Measurements from ENCODE around the gene PRG3. TPM values are rescaled to one million over a fixed set of nuclear protein-coding genes. Genes with fewer than 3 reads are reported as not detected.

PRG3 gene
- total RNA-seq, 1 experiment from 2014 or later = not detected

DNA sequence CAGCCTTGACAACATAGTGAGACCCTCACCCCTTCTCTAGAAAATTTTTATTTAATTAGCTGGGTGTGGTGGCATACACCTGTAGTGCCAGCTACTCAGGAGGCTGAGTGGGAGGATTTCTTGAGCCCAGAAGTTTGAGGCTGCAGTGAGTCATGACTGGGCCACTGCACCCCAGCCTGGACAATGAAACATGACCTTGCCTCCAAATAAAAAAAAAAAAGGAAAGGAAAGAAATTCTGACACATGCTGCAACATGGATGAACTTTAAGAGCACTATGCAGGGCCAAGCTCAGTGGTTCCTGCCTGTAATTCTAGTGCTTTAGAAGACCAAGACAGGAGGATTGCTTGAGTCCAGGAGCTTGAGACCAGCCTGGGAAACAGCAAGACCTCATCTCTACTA is 37.2 kb upstream of the PRG3 start:
- no peak for DNase-seq (ENCODE audit: low read depth in 1 of 2, low spot score in 2 of 2)
- Histone ChIP-seq H3K36me3 (peaks cover 61% of the 10 kb centered on the region), H3K27me3 (replicated peaks) (no peaks in the 10 kb centered on the region)

DNA sequence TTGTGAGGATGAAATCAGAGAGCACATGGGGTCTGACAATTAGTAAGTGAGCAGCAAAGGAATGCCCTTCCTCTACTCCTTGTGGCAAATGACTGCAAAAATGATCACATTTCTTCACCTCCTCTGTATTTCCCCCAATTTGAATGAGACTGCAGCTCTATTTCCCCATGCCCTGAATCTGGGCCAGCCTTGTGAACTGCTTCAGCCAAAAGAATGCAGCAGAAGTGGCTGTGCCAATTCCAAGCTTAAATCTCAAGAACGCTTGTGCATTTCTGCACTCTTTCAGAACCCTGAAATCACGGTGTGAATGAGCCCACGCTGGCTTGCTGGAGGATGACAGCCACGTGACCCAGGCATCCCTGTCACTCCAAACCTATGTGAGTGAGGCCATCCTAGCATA is 36.1 kb upstream of the PRG3 start:
- DNase-seq (ENCODE audit: low read depth in 1 of 2, low spot score in 2 of 2) = no peak

More for the DNA sequence above, 37.2 kb upstream of the PRG3 start:
- no peak overlapping the region for H3K27ac ChIP-seq
- H3K4me3 ChIP-seq = no peak overlapping the region
- no peaks in the 10 kb centered on the region for H3K9me3 ChIP-seq (replicated peaks)
- H3K4me1 ChIP-seq (replicated peaks) = no peaks in the 10 kb centered on the region

DNA sequence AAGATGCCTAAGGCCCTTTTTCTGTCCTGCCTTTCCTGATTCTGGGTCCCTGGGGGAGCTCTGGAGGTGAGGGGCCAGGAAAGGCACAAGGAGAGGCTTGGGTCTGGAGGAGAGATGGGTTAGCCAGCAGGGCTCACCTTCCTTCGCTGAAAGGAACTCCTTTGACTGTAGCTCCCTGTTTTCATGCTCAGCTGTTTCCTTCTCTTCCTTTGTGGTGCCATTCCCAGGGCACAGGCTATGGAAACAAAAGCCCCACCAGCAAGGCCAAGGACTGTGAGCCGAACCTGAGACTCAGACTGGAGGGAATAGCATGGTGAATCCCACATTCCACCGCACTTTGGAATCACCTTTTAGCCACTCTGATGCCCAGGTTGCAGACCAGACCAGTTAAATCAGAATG is 35.5 kb upstream of the PRG3 start:
- Histone ChIP-seq H3K9me3 (replicated peaks) (no peaks in the 10 kb centered on the region), H3K27ac (no peak overlapping the region), H3K4me1 (replicated peaks) (no peaks in the 10 kb centered on the region), H3K27me3 (replicated peaks) (no peaks in the 10 kb centered on the region), H3K4me3 (no peak overlapping the region), H3K36me3 (peaks cover 65% of the 10 kb centered on the region)
- DNase-seq (ENCODE audit: low read depth in 1 of 2, low spot score in 2 of 2) = no peak

More for the DNA sequence above, 36.1 kb upstream of the PRG3 start:
- no peak overlapping the region for H3K4me3 ChIP-seq
- H3K27me3 ChIP-seq (replicated peaks) = no peaks in the 10 kb centered on the region
- H3K9me3 ChIP-seq (replicated peaks) = no peaks in the 10 kb centered on the region
- no peak overlapping the region for H3K27ac ChIP-seq
- peaks cover 64% of the 10 kb centered on the region for H3K36me3 ChIP-seq
- no peaks in the 10 kb centered on the region for H3K4me1 ChIP-seq (replicated peaks)

DNA sequence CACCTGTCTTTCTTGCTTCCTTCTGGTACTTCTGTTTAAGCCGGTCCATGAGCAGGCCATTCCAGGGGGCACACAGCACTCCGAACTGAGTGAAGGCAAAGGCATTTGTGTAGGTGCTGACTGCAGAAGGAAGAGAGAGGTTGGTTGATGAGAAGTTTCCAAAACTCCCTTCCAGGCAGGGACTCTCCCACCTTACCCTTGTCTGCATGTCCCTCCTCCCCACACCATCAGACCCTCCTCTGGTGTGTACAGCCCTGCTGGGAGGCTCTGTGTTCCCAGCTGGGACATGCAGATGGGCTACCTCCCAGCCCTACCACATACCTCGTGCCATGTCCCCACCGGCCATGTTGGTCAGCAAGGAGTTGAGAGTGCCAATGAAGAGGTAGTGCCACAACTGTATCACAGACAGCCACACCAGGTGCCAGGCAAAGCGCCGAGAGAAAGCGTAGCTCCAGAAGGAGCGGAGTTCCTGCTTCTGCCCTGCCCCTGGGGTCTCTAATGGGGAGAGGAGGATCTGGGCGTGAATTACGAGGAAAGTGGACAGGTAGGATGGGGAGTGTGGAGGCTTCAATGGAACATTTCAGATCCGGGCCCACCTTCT is 33.8 kb upstream of the PRG3 start:
- Histone ChIP-seq H3K9me3 (replicated peaks) (no peaks in the 10 kb centered on the region), H3K36me3 (peaks cover 73% of the 10 kb centered on the region), H3K4me3 (no peak overlapping the region), H3K4me1 (replicated peaks) (no peaks in the 10 kb centered on the region), H3K27ac (no peak overlapping the region), H3K27me3 (replicated peaks) (no peaks in the 10 kb centered on the region)
- no peak for DNase-seq (ENCODE audit: low read depth in 1 of 2, low spot score in 2 of 2)

DNA sequence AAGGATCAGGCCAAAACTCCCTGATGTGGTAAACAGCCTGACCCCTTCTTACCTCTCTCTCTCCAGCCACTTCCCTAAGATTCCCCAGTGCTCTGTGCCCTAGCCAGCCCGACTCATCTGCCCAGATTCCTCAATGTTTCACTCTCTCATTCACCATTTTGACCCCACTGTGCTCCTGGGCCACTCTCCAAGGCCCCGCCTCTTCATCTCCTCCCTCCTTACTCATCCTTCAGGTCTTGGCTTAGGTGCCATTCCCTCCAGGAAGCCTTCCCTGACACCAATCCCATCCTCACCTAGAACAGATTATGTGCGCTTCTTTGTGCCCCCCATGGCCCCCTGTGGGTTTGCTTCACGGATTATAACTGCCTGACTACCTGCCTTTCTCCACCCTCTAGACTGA is 32.7 kb upstream of the PRG3 start:
- no peak overlapping the region for H3K4me3 ChIP-seq
- no peaks in the 10 kb centered on the region for H3K9me3 ChIP-seq (replicated peaks)
- no peaks in the 10 kb centered on the region for H3K27me3 ChIP-seq (replicated peaks)
- H3K27ac ChIP-seq = no peak overlapping the region
- H3K36me3 ChIP-seq = peaks cover 81% of the 10 kb centered on the region
- DNase-seq (ENCODE audit: low read depth in 1 of 2, low spot score in 2 of 2) = no peak
- no peaks in the 10 kb centered on the region for H3K4me1 ChIP-seq (replicated peaks)

DNA sequence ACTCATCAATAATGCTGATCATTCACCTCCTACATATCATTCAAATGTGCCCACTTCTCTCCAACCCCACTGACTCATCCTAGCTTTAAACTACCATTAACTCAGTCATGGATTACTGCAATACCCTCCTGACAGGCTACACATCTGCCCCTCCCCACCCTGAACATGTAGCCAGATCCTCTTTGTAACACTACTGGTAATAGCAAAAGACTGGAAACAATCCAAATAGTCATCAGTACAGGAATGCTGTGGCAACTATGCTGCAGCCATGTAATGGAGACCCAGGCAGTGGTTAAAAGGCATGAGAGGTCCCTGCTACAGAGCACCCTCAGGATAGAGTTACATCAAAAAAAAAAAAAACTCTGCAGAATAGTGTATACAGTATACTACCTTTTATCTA is 29.3 kb upstream of the PRG3 start:
- Histone ChIP-seq H3K36me3 (peaks cover 67% of the 10 kb centered on the region), H3K27me3 (replicated peaks) (no peaks in the 10 kb centered on the region), H3K27ac (no peak overlapping the region), H3K9me3 (replicated peaks) (no peaks in the 10 kb centered on the region), H3K4me3 (no peak overlapping the region), H3K4me1 (replicated peaks) (no peaks in the 10 kb centered on the region)
- DNase-seq (ENCODE audit: low read depth in 1 of 2, low spot score in 2 of 2) = no peak

DNA sequence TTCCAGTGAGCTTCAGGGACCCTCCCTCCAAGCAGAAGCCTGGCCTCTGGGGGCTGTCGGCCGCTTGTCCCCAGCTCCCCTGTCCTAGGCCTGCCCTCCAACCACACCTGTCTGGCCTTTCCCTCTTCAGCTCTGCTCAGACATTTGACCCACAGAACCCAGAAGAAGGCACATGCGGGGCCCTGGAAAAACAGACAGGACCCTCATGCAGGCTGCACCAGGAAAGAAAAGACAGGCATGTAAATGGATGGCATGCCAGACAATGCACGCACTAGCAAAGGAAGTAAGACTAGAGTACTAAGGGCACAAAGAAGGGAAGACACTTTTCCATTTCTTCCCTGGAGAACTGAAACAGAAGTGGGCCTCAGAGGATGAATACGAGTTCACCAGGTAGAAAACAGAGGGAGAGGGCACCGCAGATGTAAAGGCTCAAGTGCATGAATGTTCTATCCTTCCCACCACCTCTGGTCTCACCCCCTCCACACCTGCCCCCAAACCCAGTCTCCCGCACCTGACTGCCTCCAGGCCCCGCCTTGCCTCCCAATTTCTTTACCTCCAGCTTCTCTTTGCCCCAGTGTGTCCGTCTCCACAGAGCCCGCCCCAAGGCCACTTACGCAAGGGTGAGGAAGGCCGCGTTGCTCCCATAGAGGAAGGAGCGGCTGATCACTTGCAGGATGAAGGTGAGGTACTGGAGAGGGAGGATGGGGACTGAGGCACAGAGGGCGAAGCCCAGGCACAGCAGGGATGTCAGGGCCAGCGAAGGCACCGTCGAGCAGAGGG is 28.6 kb upstream of the PRG3 start:
- Histone ChIP-seq H3K4me3 (no peak overlapping the region), H3K4me1 (replicated peaks) (no peaks in the 10 kb centered on the region), H3K27ac (no peak overlapping the region), H3K9me3 (replicated peaks) (no peaks in the 10 kb centered on the region), H3K36me3 (peaks cover 60% of the 10 kb centered on the region), H3K27me3 (replicated peaks) (no peaks in the 10 kb centered on the region)
- no peak for DNase-seq (ENCODE audit: low read depth in 1 of 2, low spot score in 2 of 2)

DNA sequence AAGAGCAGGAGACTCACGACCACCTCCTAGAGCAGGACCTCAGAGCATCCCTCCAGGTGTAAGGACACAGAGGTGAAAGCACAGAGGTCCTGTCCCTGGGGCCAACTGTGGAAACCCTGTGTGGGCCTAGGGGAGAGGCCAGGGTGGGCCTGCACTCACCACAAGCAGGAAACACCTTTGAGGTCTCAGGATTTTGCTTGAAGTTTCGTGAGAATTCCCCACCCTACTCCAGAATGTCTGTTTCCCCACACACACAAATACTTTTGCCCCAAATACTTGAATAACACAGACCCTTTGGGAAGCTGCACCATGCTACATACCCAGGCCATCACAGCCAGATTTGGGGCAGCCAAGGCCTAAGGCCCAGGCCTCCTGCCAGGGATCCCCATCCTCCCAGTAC is 27.8 kb upstream of the PRG3 start:
- Histone ChIP-seq H3K36me3 (peaks cover 55% of the 10 kb centered on the region), H3K4me1 (replicated peaks) (no peaks in the 10 kb centered on the region), H3K4me3 (no peak overlapping the region), H3K27me3 (replicated peaks) (no peaks in the 10 kb centered on the region), H3K9me3 (replicated peaks) (no peaks in the 10 kb centered on the region), H3K27ac (no peak overlapping the region)
- DNase-seq (ENCODE audit: low read depth in 1 of 2, low spot score in 2 of 2) = no peak

DNA sequence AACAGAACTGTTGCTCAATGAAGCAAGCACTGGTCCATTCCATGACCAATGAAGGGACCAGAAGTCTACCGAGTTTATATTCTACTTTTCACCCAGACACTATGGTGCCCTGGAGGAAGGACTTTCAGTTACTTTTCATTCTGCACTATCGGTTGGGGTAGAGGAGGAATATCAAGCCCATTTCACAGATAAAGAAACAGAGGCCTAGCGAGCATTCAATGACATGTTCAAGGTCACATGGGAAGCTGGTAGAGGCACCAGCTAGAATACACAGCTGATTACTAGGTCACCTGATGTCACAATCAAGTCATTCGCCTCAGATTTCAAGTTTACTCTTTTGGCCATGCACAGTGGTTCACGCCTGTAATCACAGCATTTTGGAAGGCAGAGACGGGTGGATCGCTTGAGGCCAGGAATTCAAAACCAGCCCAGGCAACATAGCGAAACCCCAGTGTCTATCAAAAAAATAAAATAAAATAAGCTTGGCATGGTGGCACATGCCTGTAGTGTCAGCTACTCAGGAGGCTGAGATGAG is 27.1 kb upstream of the PRG3 start:
- no peak for DNase-seq (ENCODE audit: low read depth in 1 of 2, low spot score in 2 of 2)
- Histone ChIP-seq H3K36me3 (peaks cover 47% of the 10 kb centered on the region), H3K27ac (no peak overlapping the region), H3K4me1 (replicated peaks) (no peaks in the 10 kb centered on the region), H3K27me3 (replicated peaks) (no peaks in the 10 kb centered on the region), H3K9me3 (replicated peaks) (no peaks in the 10 kb centered on the region), H3K4me3 (no peak overlapping the region)

DNA sequence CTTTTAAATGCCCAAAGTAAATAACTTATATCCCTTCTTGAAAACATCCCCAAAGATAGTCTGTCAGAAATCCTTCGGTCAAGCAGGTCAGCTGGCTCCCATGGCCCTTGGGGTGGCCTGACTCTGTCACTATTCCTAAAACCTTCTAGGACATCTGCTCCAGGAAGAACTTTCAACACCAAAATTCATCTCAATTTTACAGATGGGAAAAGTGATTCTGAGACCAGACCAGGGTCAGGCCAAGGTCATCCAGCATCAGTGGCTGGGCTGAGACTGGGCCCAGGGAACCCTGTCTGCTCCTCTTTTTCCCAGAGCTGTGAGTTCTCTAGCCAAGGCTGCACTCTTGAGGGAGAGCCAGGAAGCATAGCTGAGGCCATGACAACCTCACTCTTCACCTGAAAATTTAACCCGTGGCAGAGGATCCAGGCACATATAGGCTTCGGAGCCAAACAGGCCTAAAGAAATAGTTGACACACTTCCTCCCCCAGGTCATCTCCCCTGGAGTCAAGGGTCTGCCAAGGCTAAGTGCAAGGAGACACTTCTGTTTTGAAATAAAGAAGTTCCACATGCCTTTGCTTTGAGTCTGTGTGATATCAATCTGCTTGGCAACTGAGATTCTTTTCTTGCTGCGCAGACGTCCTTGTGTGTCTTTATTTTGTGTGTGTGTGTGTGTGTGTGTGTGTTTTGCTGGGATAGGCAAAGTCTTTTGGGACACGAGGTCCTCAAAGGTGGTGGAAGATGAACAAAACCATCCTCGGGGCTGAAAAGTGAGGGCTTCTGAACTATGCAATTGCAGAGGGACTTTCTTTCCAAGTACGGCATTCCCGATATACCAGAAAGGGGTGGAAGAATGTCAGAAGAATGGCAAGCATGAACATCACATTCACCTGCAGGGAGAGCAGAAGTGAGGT is 26.3 kb upstream of the PRG3 start:
- H3K27me3 ChIP-seq (replicated peaks) = no peaks in the 10 kb centered on the region
- H3K27ac ChIP-seq = no peak overlapping the region
- H3K36me3 ChIP-seq = peaks cover 43% of the 10 kb centered on the region
- no peak for DNase-seq (ENCODE audit: low read depth in 1 of 2, low spot score in 2 of 2)
- no peaks in the 10 kb centered on the region for H3K9me3 ChIP-seq (replicated peaks)
- no peak overlapping the region for H3K4me3 ChIP-seq
- no peaks in the 10 kb centered on the region for H3K4me1 ChIP-seq (replicated peaks)

DNA sequence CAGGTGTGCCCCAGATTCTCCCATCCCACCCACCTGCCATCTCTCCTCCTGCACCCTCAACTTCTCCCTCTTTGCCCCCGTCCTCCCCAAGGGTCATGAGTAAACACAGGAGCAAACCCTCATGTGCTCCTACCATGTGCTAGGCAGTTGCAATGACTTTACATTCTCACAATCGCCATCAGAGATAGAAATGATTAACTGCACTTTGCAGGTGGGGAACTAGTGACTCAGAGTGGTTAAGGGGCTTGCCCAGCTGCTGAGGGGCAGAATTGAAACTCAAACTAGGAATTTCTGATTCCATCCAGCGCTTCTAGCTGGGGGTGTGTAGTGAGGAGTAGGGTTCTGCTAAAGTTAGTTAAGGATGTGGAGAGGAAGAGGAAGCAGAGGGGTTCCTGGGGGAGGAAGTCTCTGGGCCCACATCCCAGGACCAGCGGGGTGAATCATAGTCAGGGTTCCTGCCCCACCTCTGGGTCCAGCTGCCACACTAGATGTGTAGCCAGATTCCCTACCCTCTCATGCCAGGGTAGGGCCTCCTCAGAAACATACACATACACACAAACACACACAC is 25.5 kb upstream of the PRG3 start:
- no peak overlapping the region for H3K4me3 ChIP-seq
- DNase-seq (ENCODE audit: low read depth in 1 of 2, low spot score in 2 of 2) = no peak
- H3K27me3 ChIP-seq (replicated peaks) = no peaks in the 10 kb centered on the region
- no peaks in the 10 kb centered on the region for H3K4me1 ChIP-seq (replicated peaks)
- H3K9me3 ChIP-seq (replicated peaks) = no peaks in the 10 kb centered on the region
- H3K27ac ChIP-seq = no peak overlapping the region
- peaks cover 40% of the 10 kb centered on the region for H3K36me3 ChIP-seq

DNA sequence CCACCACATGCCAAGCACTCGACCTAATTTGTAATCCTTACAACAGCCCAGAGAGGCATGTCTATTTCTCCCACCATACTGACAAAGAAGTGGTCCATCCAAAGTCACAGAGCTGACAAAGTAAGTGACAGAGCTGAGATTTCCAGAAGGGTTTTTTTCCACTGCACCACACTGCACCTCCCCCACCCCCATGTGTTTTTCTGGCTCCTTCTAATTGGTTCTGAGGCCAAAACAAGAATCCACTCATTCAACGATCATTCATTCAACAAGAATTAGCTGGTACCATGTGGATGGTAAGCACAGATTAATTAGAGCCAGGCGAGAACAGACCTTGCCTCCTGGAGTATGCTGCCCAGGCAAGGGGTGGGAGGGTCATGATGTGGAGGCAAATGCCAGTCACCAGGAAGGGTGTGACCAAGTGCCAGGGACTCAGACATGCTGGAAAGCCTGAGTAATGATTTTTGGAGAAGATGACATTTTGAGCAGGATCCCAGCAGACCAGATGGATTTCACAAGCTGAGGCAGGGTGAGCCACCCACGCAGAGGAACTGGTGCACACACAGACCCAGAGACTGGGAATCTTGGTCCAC is 24.4 kb upstream of the PRG3 start:
- Histone ChIP-seq H3K36me3 (peaks cover 35% of the 10 kb centered on the region), H3K9me3 (replicated peaks) (no peaks in the 10 kb centered on the region), H3K27me3 (replicated peaks) (no peaks in the 10 kb centered on the region), H3K27ac (no peak overlapping the region), H3K4me1 (replicated peaks) (no peaks in the 10 kb centered on the region), H3K4me3 (no peak overlapping the region)
- DNase-seq (ENCODE audit: low read depth in 1 of 2, low spot score in 2 of 2) = no peak

DNA sequence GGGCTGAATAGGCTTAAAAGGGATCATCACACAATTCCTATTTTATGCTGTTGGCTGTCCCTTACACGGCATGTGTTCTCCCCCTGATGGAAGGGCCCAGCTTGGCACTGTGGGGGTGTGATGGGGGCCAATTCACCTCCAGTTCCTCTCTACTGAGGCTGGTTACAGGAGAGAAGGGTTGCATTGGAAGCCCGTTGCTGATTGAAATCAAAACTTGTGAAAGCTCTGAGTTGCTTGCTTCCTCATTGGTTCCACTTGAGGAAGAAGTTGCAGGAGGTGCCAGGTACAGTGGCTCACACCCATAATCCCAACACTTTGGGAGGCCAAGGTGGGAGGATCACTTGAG is 22.8 kb upstream of the PRG3 start:
- Histone ChIP-seq H3K4me3 (no peak overlapping the region), H3K27me3 (replicated peaks) (no peaks in the 10 kb centered on the region), H3K4me1 (replicated peaks) (no peaks in the 10 kb centered on the region), H3K27ac (no peak overlapping the region), H3K36me3 (peaks cover 21% of the 10 kb centered on the region), H3K9me3 (replicated peaks) (no peaks in the 10 kb centered on the region)
- DNase-seq (ENCODE audit: low read depth in 1 of 2, low spot score in 2 of 2) = no peak

All from SJSA1 (cell line).